OCI-LY7 (cell line): ENCODE data around the gene ABR. TPM values are rescaled to one million over a fixed set of nuclear protein-coding genes. Genes with fewer than 3 reads are reported as not detected.
"Not testable (repeated sequence)": the region's sequence is repeated elsewhere in the genome, so short reads cannot be mapped to it uniquely, and the experiment has no call there.

Source experiments
- BruUV-seq: library from RNA; stranded (reverse); fragments of 400-500 nt; replicated peaks from 2 replicates; lab custom pipeline; 2021; lab: Mats Ljungman, UMichigan
- CTCF ChIA-PET: fragments of 300-600 bp; sonication (Branson Sonifier 250); formaldehyde crosslinking; loops from one replicate; lab custom pipeline; 2022; ENCODE audit warnings: antibody characterized with exemption; ENCODE audit not compliant: unreplicated experiment; lab: Charles Lee
- POLR2A ChIA-PET: fragments of 300-600 bp; sonication (Branson Sonifier 250); formaldehyde crosslinking; loops from one replicate; lab custom pipeline; 2022; ENCODE audit warnings: antibody characterized with exemption; lab: Charles Lee
- DNase-seq: peaks from one replicate; pipeline ENCODE4 v3.0.0-alpha.2; 2015; ENCODE audit warnings: low spot score
- H2AFZ ChIP-seq: fragments of 200-600 bp; sonication (generic), shearing (Covaris generic); 2 replicates; pipeline ENCODE4 v1.6.1; 2014; ENCODE audit warnings: mild to moderate bottlenecking, antibody characterized with exemption, low read length, moderate library complexity
- H3K27ac ChIP-seq: fragments of 200-600 bp; sonication (generic); 2 replicates; pipeline ENCODE4 v1.5.1; 2014; ENCODE audit warnings: mixed run types, low read depth, mild to moderate bottlenecking, moderate library complexity, low read length, inconsistent platforms; ENCODE audit not compliant: poor library complexity, severe bottlenecking
- H3K36me3 ChIP-seq: fragments of 200-600 bp; sonication (generic); 2 replicates; pipeline ENCODE4 v1.6.1; 2014; ENCODE audit warnings: mild to moderate bottlenecking, antibody characterized with exemption, low read length, moderate library complexity, mixed read lengths; ENCODE audit not compliant: insufficient read depth
- H3K4me1 ChIP-seq: fragments of 200-600 bp; sonication (generic); 2 replicates; pipeline ENCODE4 v1.5.1; 2014; ENCODE audit warnings: mild to moderate bottlenecking, low read length; ENCODE audit not compliant: insufficient read depth, poor library complexity, severe bottlenecking
- H3K4me2 ChIP-seq: fragments of 200-600 bp; sonication (generic); 2 replicates; pipeline ENCODE4 v1.6.1; 2014; ENCODE audit warnings: mild to moderate bottlenecking, low read length
- H3K4me3 ChIP-seq: fragments of 200-600 bp; sonication (generic); 2 replicates; pipeline ENCODE4 v1.5.1; 2014; ENCODE audit warnings: mild to moderate bottlenecking, low read depth, low read length; ENCODE audit not compliant: poor library complexity, severe bottlenecking
- H3K79me2 ChIP-seq: fragments of 200-600 bp; sonication (generic); 2 replicates; pipeline ENCODE4 v1.6.1; 2016; ENCODE audit warnings: low read depth, mild to moderate bottlenecking, low read length, moderate library complexity, mixed read lengths; ENCODE audit not compliant: insufficient read depth
- H3K9me2 ChIP-seq: fragments of 200-600 bp; sonication (generic); 2 replicates; pipeline ENCODE4 v1.6.1; 2016; ENCODE audit warnings: mild to moderate bottlenecking, low read length, mixed read lengths; ENCODE audit not compliant: insufficient read depth
- H3K9me3 ChIP-seq: fragments of 200-600 bp; sonication (generic); 2 replicates; pipeline ENCODE4 v1.6.1; 2014; ENCODE audit warnings: mild to moderate bottlenecking, mixed run types, low read length, mixed read lengths
- H4K20me1 ChIP-seq: fragments of 200-600 bp; sonication (generic); 2 replicates; pipeline ENCODE4 v1.6.1; 2014; ENCODE audit warnings: mild to moderate bottlenecking, antibody characterized with exemption, low read length, moderate library complexity, mixed read lengths; ENCODE audit not compliant: insufficient read depth
- EZH2phosphoT487 ChIP-seq: fragments of 200-600 bp; sonication (generic); IDR thresholded peaks from 2 replicates; pipeline ENCODE4 v1.6.1; 2018; ENCODE audit warnings: low read depth, borderline replicate concordance, mild to moderate bottlenecking, mixed run types, antibody characterized with exemption, low read length, moderate library complexity, mixed read lengths
- intact Hi-C: fragments of 100-400 bp; cut with micrococcal nuclease; formaldehyde crosslinking; loops from one replicate; pipeline ENCODE4 v1.10.0; 2022; ENCODE audit not compliant: unreplicated experiment
- total RNA-seq, 2 experiments: library from RNA; depleted of rRNA in 1 of 2; stranded (reverse); fragments of >200 nt in 1 of 2; shearing (Covaris generic) in 1 of 2; gene quantifications; 2 replicates each; pipeline ENCODE4 v1.2.3, GENCODE V29; 2014 to 2022
- TF ChIP-seq, protein P1 (sequence below): fragments of 200-600 bp; sonication (generic); conservative IDR thresholded peaks from 2 replicates; pipeline ENCODE4 v1.5.1; 2014; ENCODE audit warnings: mild to moderate bottlenecking, antibody characterized with exemption, low read length, moderate library complexity, mixed read lengths

ABR gene
- total RNA-seq, 2 experiments from 2014 or later, result 164 to 181 TPM

GRCh38 chr17:1100382-1100781, 79.4 kb downstream of the ABR start:
- BruUV-seq, result no TSS peak
- Histone ChIP-seq H3K9me2 (no peaks in the 10 kb centered on the region), H3K4me1 (no peaks in the 10 kb centered on the region), H2AFZ (no peak overlapping the region), H3K9me3 (no peaks in the 10 kb centered on the region), H3K27ac (no peak overlapping the region), H4K20me1 (no peaks in the 10 kb centered on the region), H3K79me2 (no peaks in the 10 kb centered on the region), H3K36me3 (peaks cover 41% of the 10 kb centered on the region), H3K4me3 (no peak overlapping the region), H3K4me2 (no peak overlapping the region)
- POLR2A ChIA-PET, result no interaction called here
- intact Hi-C loops, result no loop called here
- CTCF ChIA-PET, result no interaction called here
- TF ChIP-seq, protein P1, sequence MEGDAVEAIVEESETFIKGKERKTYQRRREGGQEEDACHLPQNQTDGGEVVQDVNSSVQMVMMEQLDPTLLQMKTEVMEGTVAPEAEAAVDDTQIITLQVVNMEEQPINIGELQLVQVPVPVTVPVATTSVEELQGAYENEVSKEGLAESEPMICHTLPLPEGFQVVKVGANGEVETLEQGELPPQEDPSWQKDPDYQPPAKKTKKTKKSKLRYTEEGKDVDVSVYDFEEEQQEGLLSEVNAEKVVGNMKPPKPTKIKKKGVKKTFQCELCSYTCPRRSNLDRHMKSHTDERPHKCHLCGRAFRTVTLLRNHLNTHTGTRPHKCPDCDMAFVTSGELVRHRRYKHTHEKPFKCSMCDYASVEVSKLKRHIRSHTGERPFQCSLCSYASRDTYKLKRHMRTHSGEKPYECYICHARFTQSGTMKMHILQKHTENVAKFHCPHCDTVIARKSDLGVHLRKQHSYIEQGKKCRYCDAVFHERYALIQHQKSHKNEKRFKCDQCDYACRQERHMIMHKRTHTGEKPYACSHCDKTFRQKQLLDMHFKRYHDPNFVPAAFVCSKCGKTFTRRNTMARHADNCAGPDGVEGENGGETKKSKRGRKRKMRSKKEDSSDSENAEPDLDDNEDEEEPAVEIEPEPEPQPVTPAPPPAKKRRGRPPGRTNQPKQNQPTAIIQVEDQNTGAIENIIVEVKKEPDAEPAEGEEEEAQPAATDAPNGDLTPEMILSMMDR, result no peak
- TF ChIP-seq EZH2phosphoT487, result no peak
- DNase-seq, result no peak

DNA sequence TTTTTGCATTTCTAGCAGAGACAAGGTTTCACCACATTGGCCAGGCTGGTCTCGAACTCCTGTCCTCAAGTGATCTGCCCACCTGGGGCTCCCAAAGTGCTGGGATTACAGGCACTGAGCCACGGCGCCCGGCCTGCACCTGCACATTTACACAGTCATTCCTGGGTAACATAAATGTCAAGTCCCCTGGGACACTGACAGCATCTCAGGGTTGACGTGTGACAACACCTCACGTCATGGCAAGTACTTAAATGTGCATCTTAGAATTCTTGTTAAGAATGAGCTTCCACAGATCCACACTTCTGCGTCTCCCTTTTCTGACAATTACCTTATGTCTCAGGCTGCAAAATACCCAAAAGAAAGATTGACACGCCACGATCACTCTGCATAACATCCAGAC, 80.5 kb downstream of the ABR start:
- CTCF ChIA-PET, result interaction anchor here (1.0 kb wide), 1 partner anchor 44 kb away, joined by 3 read pairs; no protein-coding TSS in a partner anchor
- no peaks in the 10 kb centered on the region for H3K9me3 ChIP-seq

GRCh38 chr17:1097972-1098744, 81.6 kb downstream of the ABR start:
- H4K20me1 ChIP-seq, H2AFZ ChIP-seq, intact Hi-C loops, POLR2A ChIA-PET, H3K4me2 ChIP-seq, CTCF ChIA-PET, H3K9me3 ChIP-seq, H3K4me1 ChIP-seq, H3K9me2 ChIP-seq, H3K4me3 ChIP-seq, H3K27ac ChIP-seq, H3K79me2 ChIP-seq, BruUV-seq, DNase-seq: not testable (repeated sequence)
- peaks cover 55% of the 10 kb centered on the region for H3K36me3 ChIP-seq

More for the DNA sequence above, 80.5 kb downstream of the ABR start:
- Histone ChIP-seq H3K4me1 (no peaks in the 10 kb centered on the region), H3K27ac (no peak overlapping the region), H3K79me2 (no peaks in the 10 kb centered on the region), H2AFZ (no peak overlapping the region), H4K20me1 (no peaks in the 10 kb centered on the region), H3K4me2 (no peak overlapping the region), H3K36me3 (peaks cover 52% of the 10 kb centered on the region), H3K4me3 (no peak overlapping the region), H3K9me2 (no peaks in the 10 kb centered on the region)
- no peak for DNase-seq
- intact Hi-C loops, result no loop called here
- POLR2A ChIA-PET, result no interaction called here
- TF ChIP-seq, protein P1, result no peak
- TF ChIP-seq EZH2phosphoT487, result no peak
- BruUV-seq, result no TSS peak
